CD4-positive, alpha-beta T cell treated with Interleukin-15 for 4 hours (primary cell): Measurements from ENCODE around the gene PRKG1.
"Not testable (repeated sequence)": the region's sequence is repeated elsewhere in the genome, so short reads cannot be mapped to it uniquely, and the experiment has no call there.

Source experiments
- DNase-seq: peaks from one replicate; pipeline ENCODE4 v3.0.0-alpha.2; 2020; ENCODE audit warnings: low spot score

PRKG1 gene

DNA sequence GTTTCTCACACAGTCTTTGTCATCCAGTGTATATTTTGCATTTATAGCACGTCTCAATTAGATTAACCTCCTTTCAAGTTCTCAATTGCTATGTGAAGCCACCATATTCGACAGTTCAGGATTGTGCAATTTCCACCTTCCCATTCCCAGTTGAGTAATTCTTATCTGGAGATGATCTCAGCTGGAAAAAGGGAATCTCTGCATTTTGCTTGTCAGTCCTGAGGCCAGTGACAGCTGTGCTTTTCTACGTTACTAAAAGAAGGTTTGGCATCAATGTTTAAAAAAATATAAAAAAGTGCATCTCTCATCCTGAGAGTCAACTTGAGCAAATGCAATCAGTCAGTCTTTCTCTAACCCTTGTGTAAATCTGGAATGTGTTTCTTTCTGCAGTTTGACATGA is 247.7 kb downstream of the PRKG1 start:
- no peak for DNase-seq

DNA sequence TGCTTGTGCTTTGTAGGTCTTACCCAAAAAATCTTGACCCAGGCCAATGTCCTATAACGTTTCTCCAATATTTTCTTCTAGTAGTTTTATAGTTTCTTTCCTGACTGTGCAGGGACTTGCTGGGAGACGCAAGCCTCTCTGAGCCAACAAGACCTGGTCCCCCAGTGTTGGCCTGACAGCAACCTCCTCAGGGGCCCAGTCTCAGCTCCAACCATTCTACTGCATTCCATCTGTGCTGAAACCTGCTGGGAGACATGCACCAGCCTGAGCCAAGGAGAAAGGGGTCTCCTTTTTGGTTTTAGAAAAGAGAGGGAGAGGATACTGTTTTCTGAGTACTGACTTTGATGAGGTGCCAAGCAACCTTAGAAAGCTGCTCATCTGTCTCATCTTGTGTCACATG is 251.4 kb downstream of the PRKG1 start:
- DNase-seq = no peak

DNA sequence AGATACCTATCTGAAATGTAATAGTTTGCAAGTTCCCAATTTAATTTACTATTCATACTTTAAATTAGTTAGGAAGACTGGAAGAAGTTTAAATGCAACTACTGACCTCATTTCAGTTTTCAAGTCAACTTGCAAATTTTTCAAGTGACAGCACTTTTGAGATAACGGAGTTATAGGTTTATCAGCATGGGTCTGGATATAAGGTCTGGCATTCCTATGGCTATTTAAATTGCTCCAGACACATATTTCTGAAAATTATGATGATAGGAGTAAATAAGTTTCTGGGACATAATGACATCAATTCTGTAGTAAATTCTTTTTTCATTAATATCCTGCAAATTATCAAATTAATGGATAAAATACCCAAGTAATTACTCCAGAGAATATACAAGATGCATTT is 251.9 kb downstream of the PRKG1 start:
- no peak for DNase-seq

DNA sequence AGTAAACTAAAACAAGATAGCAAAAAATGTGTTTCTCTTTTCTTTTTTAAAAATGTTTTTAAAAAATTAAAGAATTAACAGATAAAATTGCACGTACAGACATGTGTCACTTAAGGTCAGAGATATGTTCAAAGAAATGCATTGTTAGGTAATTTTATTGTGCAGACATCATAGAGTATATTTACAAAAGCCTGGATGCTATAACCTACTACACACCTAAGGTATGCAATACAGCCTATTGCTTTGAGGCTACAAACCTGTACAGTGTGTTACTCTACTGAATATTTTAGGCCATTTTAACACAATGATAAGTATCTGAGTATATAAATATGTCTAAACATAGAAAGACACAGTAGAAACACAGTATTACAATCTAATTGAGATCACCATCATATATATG is 253.1 kb downstream of the PRKG1 start:
- no peak for DNase-seq

DNA sequence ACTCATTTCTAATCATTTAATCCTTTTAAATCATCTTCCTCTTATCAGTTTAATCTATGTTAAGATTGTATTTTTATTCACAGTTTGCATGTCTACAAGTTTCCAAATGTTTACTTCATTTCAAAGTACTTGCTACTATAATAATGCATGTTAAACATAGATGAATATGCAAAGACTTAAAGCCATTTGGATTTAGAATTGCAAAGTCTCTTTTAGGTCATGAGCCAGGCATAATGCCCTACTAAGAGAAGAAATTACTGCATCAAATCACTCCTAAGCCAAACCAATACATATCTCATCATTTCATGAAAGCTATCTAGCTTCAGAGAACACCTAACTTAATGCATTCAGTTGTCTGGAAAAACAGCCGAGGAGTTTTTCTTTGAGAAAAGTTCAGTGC is 266.1 kb downstream of the PRKG1 start:
- no peak for DNase-seq

DNA sequence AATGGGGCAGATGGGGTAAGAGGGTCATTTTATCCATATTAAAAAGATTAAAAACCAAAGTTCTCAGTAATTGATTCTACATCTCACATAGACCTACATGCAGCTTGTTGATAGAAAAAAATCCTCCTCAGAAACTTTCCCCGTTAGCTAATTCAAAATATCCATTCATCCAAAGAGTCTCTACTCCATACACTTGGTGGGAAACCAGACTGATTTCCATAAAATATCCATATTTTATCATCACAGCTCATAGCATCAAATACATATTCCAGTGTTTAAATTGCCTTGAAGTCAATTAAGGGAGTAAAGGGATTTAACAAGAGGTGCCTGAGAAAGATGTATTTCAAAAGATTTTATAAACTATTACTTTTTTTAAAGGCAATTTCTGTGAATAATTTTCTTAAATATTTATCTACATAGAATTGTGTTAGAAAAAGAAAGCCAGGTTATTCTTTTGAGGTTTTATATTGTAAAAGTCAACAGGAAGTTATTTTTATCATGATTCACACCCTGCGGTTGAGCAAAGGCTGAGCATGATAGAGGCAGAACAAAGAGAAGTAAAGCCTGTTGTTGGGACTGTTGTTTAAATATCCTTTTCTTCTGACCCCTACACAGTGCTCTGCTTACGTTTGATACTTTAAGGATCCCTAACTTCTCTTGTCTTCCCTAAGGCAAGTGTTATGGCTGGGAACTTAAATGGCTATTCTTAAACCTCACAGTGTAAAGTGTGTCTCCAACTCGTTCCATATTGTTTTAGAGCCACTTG is 266.7 kb downstream of the PRKG1 start:
- peak; percentile 6 for DNase-seq

DNA sequence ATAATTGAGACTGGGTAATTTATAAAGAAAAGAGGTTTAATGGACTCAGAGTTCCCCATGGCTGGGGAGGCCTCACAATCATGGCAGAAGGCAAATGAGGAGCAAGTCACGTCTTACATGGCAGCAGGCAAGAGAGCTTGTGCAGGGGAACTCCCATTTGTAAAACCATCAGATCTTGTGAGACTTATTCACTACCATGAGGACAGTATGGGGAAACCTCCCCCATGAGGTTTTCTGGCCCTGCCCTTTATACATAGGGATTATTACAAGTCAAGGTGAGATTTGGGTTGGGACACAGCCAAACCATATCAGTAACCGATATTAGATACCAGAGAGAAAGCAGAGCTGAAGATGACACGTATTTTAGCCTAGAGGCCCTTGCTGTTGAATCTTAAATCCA is 267.5 kb downstream of the PRKG1 start:
- DNase-seq = not testable (repeated sequence)

DNA sequence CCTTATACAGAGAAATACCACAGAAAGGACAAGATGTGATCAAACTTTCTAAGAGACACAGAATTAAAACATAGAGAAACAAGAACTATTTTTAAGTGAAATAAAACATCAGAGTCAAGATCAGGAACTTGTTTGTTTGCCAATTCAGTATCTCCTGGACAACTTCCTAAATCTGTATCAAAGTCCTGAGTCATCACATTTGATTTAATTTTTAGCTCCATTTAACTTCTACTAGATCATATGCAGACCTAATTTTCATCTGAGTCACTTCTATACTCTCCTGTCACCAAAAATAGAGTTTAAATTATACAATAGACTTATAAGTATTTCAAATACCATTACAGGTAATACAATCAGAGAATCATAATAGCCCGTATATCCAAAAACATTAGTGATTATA is 268.1 kb downstream of the PRKG1 start:
- DNase-seq = no peak

DNA sequence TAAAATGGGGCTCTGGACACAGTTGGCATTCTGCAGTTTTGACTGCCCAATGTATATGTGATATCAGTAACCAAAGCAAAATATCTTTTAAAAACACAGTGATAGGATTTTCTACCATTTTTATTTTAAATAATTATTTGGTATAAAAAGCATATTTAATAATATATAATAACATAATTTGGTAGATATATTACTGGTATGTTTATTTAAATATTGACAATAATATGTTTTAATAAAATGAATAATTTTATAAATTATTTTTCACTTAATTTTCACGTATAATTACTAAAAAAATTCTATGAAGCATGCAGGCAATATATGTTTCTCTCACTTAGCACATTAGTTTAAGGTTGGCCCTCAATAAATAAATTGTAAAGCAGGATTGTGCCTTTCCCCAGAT is 269.1 kb downstream of the PRKG1 start:
- no peak for DNase-seq

DNA sequence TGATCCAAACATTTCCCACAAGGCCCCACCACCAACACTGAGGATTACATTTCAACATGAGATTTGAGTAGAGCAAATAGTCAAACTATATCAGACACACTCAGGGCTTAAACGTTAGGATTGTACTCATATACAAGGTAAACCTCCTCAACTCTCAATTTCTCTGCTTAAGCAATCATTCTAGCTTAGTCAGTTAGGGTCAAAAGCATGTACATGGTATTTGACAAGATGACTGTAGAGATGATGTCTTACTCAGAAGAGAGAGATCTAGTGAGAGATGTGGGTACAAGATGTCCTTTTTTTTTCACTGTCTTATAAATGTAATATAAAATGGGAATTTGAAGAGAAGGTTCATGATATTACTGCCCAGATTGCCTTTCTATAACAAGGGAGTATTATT is 270.1 kb downstream of the PRKG1 start:
- no peak for DNase-seq

DNA sequence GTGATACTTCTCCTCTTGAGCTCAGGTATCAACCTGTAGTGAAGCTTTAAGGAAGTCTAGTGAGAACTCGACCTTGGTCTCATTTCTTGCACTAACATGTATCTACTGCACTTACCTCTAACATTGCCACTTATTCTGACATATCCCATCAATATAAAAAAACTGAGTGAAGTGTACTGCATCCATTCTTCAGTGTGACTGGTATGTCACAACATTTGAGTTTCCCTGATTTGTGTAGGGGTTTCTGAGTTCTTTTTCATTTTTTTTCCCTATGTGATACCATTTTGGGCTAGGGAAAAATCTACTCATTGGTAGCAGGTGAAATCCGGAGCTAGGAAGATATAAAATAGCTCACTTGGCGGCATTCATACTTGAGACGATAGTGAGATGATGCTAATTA is 274.3 kb downstream of the PRKG1 start:
- DNase-seq = no peak

DNA sequence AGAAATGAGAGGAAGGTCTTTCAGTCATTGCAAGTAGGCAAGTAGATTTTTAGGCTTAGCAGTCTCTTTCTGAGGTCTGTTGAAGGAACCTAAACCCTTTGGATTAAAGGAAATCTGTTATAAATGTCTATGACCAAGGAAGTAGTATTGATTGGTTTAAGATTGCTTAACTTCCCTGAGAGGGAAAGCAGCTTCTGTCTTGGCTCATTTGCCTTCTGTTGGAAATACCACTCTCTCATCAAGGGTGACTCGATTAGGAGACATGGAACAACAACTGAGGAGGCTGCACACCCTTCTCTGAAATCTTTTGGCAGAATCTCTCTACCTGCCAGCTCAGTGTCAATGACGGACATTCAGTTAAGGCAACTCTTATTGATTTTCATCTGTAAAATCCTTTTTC is 282.9 kb downstream of the PRKG1 start:
- DNase-seq = no peak

DNA sequence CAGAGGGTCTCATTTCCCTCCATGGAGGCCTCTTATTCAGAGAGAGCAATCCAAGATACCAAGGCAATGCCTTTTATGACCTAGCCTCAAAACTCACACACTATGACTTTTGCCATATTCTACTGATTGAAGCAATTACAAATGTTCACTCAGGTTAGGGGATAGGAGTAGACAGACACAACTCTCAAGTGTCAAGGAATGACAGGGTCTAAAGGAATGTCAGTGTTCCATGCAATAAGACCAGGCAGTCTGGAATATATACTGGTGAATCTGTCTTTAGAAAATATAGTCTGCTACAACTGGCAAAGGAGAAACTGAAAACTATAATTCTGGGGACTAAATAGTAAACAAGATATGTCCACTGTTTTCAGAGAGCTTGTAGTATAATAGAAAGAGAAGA is 283.9 kb downstream of the PRKG1 start:
- no peak for DNase-seq

DNA sequence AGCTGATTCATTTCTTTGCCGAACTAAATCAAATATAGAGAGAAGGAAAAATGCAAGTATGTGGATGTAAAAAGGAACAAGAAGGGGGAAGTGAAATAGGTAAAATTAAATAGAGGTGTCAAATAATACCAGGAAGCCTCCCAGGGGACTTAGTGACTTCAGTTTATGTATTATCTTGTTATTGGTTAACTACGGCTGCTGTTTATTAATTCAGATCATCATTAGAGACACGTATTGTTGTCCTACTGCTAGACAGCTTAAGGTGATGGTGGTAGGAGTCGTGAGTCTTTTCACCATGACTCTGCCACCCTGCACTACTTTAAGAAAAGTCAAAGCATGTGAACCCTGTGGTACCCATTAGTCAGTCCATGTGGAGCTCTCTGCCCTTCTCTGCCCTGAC is 289.1 kb downstream of the PRKG1 start:
- no peak for DNase-seq

DNA sequence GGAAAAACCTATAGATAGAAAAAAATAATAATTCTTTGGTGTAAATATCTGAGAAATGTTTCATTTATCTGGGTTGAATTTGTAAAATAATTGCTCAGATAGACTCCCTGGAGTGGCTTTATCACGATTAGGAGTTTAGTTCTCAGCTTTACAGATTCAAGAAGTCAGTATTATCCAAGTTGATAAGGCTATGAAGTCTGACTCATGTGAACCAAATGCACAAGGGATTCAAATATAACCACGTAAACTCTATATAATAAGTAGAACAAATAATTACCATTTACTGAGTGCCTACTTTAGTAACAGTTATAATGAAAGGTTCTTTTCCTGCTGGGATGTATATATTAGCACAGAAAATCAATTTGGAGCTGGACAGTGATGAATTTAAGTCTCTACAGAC is 290.4 kb downstream of the PRKG1 start:
- no peak for DNase-seq

DNA sequence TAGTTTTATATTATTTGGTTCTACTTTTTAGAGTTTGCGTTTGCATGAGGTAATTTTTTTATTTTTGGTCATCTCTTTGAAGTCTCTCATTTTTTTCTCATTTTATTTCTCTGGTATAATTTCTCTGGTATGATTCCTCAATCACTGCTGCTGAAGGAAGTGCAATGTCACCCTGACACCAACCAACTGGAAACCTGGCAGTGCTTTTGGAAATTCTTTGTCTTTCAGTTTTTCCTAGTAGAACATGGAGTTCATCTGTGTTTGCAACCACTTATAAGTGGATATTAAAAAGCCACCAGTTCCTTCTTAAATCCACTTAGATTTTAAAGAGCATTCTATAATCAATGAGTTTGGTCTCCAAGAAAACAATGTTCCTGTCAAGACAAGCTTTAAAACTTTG is 291.8 kb downstream of the PRKG1 start:
- no peak for DNase-seq

DNA sequence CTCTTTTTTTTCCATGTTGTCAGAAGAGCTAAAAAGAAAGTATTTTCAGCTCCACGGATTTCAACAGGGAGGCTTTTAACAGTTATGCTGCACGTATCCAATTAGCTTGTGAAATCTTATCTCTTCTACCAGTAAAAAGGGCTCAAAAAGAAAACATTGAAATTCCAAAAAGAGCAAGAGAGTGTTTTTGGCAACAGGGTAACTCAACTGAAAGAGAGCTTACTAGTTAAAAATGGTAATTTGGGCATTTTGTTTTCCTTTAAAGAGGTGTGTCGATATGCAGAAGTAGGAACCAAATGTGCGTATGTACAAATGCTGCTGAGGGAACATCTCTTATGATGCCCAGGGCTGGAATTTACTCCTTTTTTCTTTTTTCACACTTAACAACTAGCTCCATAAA is 292.8 kb downstream of the PRKG1 start:
- no peak for DNase-seq

DNA sequence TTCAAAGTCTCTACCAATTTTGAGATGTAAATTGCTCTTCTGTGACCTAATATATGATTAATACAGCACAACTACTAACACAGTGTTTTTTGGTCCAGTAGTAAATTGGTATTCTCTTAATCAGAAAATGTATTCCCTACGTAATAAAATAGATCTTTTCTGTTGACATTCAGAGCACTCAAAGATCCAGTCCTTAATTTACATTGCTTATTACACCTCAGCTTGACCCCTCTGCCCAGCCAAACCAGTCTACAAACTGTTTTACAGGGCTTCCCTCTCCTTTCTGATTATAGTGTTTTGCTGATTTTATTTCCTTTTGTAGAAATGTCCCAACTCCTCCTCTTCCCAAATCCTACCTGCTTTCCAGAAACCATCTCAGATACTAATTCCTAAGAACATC is 293.4 kb downstream of the PRKG1 start:
- DNase-seq = no peak

DNA sequence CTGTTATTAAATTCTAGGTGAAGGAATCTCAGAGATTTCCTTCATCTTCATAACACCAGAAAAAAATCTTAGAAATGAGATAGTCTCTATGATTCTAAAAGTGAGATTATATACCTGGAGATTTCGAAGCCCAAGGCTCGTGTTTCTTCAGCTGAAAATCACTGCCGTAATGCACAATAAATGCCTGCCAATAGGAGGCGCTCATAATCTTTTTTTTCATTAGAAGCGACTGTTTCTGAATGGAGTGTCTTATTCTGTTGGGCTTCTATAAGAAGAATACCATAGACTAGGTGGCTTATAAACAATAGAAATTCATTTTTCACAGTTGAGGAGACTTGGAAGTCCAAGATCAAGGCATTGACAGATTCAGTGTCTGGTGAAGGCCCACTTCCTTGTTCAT is 294.7 kb downstream of the PRKG1 start:
- DNase-seq = no peak

DNA sequence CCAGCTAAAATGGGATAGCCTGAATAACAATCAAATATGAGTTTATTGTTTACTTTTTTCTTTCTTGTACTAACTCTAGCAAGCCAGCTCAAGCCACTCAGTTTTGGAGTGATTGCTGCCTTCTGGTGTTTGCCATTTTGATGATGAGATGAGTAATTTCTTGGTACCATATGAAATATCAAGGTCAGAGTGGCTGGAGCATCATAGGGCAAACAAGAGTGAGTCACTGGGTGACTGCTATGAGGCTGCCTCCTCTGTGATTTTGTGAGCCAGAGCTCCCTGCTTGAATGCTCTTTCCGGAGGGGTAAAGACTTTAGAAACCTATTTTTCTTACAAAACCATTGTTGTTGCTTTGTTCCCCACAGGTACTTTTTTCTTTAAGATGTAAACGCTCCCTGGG is 295.6 kb downstream of the PRKG1 start:
- no peak for DNase-seq

DNA sequence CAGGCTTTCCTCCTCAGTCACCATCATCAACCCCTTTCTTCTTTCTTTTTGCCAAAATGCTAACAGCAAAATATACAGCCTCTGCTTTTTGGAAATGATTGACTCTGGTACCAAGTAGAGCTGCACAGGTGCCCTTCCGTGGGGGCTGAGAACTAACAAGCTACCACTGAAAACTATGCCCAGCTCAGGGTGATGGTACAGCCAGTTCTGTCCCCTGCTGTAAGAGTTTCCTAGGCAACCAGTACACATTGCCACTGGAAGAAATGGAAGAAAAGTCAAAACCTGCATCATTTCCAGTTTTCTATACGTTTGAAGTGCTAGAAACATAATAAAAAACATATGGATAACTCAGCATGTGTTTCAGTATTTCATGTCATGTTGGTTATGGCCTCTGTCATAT is 297.5 kb downstream of the PRKG1 start:
- DNase-seq = no peak

DNA sequence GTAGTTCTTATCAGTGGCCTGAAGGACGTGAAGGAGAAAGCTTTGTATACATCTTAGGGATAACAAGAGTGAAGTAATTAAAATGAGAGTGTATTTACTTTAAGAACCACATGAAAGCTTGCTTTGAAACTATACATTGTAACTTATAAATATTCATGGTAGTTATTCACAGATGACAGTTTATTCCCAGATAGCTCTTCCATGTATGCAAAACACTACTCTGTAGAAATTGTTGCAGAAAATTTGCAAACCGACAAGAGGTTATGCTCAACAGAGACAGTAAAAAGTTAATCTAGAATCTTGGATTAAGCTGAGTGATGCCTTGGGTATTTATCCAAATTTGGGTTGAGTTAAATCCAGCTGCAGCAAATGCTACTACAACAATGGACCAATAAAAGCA is 301.5 kb downstream of the PRKG1 start:
- no peak for DNase-seq

DNA sequence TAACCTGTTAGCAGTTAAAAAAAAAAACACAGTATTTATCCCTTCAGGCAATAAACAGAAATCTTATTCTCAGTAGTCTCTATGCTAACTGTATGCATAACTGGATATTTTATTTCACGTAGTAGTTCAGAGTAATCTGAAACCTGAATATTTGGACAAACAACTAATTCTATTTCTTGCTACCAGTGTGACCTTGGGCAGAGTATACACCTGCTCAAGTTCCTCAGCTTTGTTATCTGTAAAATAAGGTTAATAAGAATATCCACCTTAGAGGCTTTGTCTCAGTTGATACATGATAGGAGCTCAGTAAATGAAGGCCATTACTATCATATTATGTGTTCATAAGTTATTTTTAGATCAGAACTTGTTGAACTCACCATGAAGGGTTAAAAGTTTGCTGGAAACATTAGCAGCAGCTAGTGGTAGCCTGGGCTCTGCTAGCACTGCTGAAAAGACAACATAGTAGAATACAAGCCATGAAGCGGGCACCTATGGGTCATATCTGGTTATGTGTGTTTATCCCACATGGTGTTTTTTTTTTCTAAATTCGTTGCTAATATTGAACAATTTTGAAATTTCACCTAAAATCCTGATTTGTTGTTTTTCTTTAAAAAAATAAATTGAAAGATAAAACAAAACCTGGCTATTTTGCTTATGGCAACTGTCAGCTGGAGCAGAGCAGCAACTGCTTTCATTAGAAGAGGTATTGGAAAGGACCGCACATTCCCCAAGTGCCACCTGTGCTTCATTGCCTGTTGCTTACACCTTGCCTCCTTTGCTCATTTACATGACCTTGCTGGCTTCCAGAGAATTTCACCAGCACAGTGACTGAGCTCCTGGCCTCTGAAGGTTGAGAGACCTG is 303.0 kb downstream of the PRKG1 start:
- DNase-seq = no peak
